HG02759 (cell line): ENCODE results near the gene MAP2K5.

Experiments used
- ATAC-seq: cut with Tn5 transposase; IDR thresholded peaks from one replicate; pipeline ENCODE4 v1.9.1; 2021; ENCODE audit warnings: mild to moderate bottlenecking, moderate library complexity; ENCODE audit not compliant: unreplicated experiment

Gene MAP2K5

GRCh38 chr15:67716171-67716570, 173.7 kb downstream of the MAP2K5 start:
- ATAC-seq: no peak

DNA sequence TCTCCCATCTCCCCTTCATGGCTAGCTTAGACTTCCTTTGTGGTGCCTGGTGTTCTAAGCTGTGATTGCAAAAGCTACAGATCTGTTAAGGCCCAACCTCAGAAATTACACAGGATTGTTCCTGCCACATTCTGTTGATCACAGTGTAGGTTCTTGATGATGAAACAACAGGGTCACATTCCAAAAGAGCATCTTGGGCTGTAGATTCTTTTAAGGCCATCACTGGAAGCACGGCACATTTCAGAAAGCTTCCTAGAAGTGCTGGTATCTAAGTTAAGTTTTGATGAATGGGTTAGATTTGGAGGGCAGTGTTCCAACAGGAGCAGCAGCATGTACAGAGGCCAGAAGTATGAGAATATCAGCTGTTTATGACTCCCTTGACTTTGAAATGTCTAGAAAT, 175.3 kb downstream of the MAP2K5 start:
- ATAC-seq: no peak

- ATAC-seq: no peak
These were observed 176.9 kb downstream of the MAP2K5 start for GRCh38 chr15:67719330-67719959.

DNA sequence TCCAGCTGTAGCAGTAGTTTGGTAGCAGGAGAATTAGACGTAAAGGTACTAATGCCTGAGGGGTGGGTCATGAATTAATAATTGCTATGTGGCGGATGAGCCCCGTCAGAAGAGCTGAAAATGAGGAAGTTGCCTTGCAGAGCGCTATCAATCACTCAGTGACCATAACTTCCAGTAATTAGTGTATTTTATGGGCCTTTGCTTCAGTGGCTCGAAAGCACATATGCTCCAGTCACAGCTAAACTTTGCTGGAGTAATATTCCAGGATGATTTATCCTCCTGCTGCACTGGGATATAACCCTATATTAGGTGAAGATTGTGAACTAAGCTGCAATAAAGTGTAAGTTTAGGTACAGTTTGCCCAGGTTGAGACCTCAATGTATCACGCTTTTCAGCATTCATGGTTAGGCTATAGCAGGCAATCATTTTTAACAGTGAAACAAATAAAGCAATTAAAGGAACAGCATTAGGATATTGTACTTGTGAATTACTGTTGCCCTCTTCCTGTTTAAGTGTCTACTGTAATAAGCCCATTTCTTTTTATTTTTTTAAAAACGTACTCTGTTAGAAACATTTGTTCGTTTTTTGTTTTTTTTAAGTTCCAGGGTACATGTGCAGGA, 178.2 kb downstream of the MAP2K5 start:
- ATAC-seq: peak; percentile 43

DNA sequence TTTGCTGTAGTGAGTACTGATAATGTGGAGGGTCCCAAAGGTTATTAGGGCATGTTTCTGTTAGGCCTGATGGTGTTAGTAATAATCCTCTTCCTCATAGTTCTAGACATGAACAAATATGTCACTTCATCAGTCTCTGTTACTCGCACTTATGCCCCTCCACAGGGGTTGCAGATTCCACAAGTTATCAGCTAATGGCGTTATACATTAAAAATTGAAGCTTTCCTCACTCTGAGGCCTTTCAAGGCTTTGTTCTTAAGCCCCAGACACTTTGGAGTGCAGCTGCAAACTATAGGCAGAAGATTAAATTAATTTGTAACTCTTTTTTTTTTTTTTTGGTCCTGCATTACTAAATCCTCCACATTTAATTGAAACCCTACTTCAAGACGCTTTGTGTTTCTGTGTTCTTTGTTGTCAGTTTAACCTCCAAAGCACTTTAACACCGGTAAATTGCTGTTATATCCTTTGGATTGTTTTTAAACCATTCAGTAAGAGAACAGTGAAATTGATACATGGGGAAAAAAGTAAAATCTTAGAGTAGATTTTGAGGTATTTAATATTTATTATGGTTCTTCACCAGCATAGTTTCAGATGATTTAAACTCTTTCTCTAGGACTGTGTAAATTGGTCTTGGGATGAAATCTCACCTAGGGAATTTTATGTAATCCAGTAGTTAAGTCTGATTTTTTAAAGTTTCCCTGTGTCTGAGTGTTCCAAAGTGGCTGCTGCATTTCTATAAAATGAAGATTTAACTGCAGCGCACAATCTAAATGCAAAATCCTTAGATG, 179.7 kb downstream of the MAP2K5 start:
- ATAC-seq: no peak

DNA sequence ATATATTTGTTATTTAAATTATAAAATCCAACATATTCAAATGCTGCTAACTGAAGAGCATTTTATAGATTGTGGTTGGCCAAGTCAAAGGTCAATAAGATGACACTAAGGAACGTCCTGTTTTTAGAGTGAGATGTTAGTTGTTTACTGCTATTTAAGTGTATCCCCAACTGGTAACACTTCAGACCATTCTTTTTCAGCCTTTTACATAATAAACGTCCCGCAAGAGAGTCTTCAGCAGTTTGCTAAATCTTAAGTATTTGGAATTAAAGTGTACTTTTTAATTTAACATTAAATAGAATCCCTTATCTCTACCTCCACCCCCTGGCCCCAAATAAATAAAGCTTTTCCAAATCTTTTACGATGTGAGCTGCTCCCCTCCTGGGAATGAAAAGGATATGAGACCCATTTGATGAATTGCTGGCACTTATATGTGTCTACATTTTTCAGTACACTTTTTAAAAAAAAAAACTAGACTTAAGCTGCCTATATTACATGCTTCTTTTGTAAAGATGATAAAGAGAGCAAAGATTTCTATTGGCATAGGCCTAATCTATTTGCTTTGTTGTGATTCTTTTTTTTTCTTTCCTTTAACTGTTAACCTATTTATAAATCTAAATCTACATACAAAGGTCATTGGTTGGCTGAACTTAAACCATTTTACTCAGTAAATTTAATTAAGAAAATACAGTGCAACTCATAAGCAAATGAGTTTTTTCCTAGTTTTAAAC, 181.0 kb downstream of the MAP2K5 start:
- ATAC-seq: no peak

GRCh38 chr15:67724691-67725375, 182.3 kb downstream of the MAP2K5 start:
- ATAC-seq: no peak

DNA sequence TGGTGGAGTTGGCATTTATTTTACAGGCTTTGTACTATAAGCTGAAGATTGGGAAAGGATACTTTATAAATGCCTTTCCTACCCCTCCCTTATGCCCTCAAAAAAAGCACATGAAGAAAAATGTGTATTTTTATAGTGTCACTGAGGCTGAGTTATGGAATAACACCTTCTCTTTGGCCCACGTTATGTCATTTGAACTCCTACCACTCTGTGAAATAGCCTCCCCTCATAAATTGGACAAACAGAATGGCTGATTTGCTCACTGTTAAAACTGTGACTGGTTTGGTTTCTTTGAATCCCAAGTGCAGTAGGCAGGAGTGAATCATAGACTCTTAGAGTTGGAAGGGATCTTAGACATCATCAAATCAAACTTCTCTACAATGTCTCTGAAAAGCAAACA, 187.6 kb downstream of the MAP2K5 start:
- ATAC-seq: no peak

- ATAC-seq: no peak
These were observed 188.7 kb downstream of the MAP2K5 start for GRCh38 chr15:67731112-67731721.

GRCh38 chr15:67732164-67732563, 189.7 kb downstream of the MAP2K5 start:
- ATAC-seq: no peak

GRCh38 chr15:67732671-67733374, 190.3 kb downstream of the MAP2K5 start:
- no peak for ATAC-seq

- no peak for ATAC-seq
These were observed 193.4 kb downstream of the MAP2K5 start for GRCh38 chr15:67735896-67736295.

- ATAC-seq: no peak
These were observed 194.3 kb downstream of the MAP2K5 start for GRCh38 chr15:67736810-67737209.

GRCh38 chr15:67738056-67738455, 195.6 kb downstream of the MAP2K5 start:
- ATAC-seq: no peak

DNA sequence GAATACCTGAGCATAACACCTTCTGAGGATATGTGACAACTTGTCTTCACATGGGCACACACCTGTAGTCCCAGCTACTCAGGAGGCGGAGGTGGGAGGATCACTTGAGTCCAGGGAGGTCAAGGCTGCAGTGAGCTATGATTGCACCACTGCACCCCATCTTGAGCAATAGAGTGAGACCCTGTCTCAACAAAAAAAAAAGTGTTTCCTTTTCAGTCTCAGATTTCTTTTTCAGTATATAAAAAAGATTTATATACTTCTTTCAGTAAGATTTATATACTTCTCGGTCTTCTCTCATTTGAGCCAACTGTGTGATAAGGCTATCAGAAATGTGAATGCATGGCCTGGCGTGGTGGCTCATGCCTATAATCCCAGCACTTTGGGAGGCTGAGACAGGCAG, 197.9 kb downstream of the MAP2K5 start:
- no peak for ATAC-seq

DNA sequence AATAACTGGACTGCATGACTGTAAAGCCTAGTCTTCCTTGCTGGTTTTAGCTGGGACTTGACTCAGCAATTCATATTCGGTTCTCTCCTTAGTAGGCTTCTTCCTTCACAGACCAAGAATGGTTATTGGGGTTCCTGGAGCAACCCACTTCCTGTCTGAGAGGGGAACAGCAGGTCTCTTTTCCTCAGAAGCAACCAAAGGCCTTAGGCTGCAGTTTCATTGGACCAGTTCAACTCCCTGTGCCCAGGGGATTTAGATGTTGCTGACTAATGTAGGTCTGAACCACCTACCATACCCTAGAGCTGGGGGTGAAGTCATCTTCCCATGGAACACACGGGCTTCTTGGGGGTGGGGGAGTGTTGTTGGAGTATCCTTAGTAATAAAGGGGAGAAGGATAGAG, 198.8 kb downstream of the MAP2K5 start:
- ATAC-seq: no peak

- ATAC-seq: no peak
These were observed 201.1 kb downstream of the MAP2K5 start for GRCh38 chr15:67743558-67743957.

DNA sequence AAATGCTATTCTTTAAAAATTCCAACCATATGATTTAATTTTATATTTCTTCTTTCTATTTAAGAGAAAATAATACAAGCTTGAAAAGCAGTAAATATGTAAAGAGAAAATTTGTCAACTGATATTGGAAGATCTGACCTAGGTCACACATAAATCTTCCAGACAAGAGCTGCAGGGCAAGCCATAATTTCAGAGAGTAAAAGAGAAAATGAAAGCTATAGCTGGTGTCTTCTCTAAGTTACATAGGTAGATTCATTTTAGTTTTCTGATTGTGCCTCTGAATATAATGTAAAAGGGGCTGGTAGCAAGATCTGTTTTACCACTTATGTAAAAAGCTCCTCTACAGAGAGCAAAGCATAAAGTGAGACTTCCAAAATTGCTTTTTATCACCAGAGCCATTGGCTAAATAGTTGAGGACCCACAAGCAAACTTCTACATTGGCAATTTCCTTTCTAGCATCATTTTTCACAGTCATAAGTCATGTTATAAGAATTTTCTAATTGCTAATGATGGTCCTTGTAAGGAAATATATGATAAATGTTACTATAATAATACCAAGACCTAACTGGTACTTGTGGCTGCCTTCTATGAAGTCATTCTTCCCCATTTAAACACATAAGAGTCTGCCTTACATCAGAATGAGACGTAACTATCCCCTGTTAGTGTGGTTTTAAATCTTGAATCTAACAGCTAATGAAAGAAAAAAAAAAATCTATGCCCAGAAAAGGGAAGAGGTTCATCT, 202.0 kb downstream of the MAP2K5 start:
- no peak for ATAC-seq
